ENCODE results near the gene IQSEC1.

The IQSEC1 gene

DNA sequence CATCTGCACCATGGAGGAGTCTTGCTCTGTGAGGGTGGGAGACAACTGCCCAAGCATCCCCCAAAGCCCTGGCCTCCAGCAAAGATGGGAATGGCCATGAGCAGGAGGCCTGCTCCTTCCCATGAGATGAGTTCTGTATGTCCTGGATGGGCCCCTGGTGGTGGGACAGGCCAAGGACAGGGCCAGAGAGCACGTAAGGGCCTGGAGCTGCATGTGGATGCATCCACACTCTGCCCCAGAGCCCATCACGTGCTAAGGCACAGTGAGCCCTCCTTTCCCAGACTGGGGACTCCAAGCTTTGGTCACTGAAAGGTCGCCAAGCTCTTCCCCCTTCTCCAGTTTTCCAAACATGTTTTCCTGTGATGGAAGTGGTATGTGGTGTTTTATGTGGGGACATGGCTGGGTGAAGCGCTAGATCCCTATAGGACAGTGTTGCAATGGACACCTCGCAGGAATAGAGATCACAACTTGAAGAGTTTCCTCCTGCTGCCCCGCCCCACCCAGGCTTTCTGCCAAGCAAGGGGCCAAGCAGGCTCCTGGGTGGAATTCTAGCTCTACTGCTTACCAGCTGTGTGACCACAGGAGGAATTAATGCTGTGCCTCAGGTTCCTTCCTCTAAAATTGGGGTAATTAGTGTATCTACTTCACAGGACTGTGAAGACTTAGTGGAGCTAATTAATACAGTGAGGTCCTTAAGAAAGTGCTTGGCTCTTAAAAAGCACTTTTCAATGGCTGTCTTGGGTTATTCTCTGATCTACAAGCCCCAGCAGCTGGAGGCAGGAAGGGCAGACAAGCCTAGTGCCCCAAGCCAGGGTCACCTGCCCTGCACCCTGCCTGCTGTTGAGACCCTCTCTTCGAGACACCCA lies 125.5 kb downstream of the IQSEC1 start:
- DNase-seq (ENCODE audit: low read depth, low spot score), result no peak

DNA sequence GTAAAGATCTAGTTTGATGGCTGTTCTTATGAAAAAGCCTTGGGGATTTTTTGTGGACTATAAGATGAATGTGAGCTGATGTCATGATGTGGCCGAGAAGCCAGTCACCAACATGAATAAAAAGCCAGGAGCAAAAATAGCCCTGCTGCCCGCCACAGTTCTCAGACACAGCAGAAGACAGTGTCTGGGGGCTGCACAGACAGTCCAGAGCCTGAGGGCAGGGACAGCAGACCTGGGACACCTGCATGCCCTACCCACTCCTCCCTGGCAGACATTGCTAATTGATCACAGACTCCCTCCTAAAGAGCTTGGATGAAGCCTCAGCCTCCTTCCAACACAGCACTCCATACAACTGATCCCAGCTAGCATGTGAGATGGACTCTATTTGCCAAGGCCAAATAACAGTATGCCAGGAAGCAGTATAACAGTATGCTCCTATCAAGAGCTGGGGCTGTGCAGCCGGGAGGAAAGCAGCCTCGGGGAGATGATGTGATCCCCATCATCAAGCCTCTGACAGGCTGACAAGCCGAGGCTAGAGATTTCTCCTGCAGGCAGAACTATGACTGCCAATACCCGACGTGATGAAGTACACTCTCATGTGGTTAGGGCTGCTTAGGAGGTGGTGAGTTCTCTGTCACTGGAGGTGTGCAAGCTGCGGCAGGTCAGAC lies 126.4 kb downstream of the IQSEC1 start:
- no peaks in the 10 kb centered on the region for H3K9me3 ChIP-seq (ENCODE audit: control insufficient read depth, insufficient read depth, low read length)
- H3K27ac ChIP-seq (ENCODE audit: low read length), result no peak overlapping the region
- H3K4me1 ChIP-seq (ENCODE audit: control insufficient read depth, insufficient read depth, low read length), result no peaks in the 10 kb centered on the region
- DNase-seq (ENCODE audit: low read depth, low spot score), result no peak
- H3K27me3 ChIP-seq (ENCODE audit: control insufficient read depth, insufficient read depth, low read length), result no peaks in the 10 kb centered on the region
- H3K36me3 ChIP-seq (ENCODE audit: control insufficient read depth, insufficient read depth, low read length), result 0 out of 2 replicates have a peak, but pooled peaks cover 2% of the 10 kb centered on the region
- no CpG with 5 or more reads among the region's 8 CpGs for WGBS (ENCODE audit: insufficient coverage, insufficient read length)
- no peak overlapping the region for H3K4me3 ChIP-seq (ENCODE audit: low read length)

More for the DNA sequence above, 125.5 kb downstream of the IQSEC1 start:
- H3K4me3 ChIP-seq (ENCODE audit: low read length), result no peak overlapping the region
- H3K27ac ChIP-seq (ENCODE audit: low read length), result no peak overlapping the region
- H3K9me3 ChIP-seq (ENCODE audit: control insufficient read depth, insufficient read depth, low read length), result no peaks in the 10 kb centered on the region
- WGBS (ENCODE audit: insufficient coverage, insufficient read length), result no CpG with 5 or more reads among the region's 7 CpGs
- H3K36me3 ChIP-seq (ENCODE audit: control insufficient read depth, insufficient read depth, low read length), result no peaks in the 10 kb centered on the region
- no peaks in the 10 kb centered on the region for H3K4me1 ChIP-seq (ENCODE audit: control insufficient read depth, insufficient read depth, low read length)
- H3K27me3 ChIP-seq (ENCODE audit: control insufficient read depth, insufficient read depth, low read length), result no peaks in the 10 kb centered on the region

DNA sequence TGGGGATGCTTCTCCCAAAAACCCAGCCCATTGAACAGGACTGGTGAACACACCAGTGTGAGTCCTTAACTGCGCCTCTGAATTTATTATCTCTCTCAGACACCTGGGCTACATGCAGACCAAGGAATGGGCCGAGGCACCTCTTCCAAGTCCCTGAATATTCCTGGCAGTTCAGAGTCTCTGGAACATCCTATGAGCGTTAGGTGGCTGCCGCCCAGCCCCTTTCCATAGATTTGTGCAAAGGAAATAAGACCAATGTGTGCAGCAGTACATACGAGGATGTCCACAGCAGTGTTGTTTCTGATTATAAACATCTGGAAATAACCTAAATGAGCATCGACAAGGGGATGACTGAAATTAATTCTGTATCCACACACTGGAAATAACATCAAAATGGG lies 127.0 kb downstream of the IQSEC1 start:
- H3K27ac ChIP-seq (ENCODE audit: low read length), result no peak overlapping the region
- WGBS (ENCODE audit: insufficient coverage, insufficient read length), result no CpG with 5 or more reads among the region's 6 CpGs
- H3K27me3 ChIP-seq (ENCODE audit: control insufficient read depth, insufficient read depth, low read length), result no peaks in the 10 kb centered on the region
- H3K9me3 ChIP-seq (ENCODE audit: control insufficient read depth, insufficient read depth, low read length), result no peaks in the 10 kb centered on the region
- no peaks in the 10 kb centered on the region for H3K4me1 ChIP-seq (ENCODE audit: control insufficient read depth, insufficient read depth, low read length)
- DNase-seq (ENCODE audit: low read depth, low spot score), result no peak
- no peak overlapping the region for H3K4me3 ChIP-seq (ENCODE audit: low read length)
- 0 out of 2 replicates have a peak, but pooled peaks cover 2% of the 10 kb centered on the region for H3K36me3 ChIP-seq (ENCODE audit: control insufficient read depth, insufficient read depth, low read length)

DNA sequence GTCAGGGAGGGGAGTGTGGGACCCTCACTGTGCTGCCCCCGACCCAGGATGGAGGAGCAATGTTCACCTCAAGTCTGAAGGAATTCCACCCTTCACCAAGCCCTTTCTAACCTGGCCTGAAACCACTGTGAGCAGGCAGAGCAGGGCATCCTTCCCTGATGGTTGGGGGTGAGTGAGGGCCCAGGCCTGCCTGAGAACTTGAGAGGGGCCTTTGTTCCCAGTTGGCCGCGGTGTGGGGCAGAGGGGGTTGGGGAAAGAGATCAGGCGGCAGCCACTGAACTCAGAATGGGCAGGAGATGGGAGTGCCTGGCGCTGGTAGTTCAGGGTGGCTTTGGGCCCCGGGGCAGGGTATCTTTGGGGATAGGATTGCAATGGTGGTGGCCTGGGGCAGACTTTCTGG lies 128.4 kb downstream of the IQSEC1 start:
- H3K4me1 ChIP-seq (ENCODE audit: control insufficient read depth, insufficient read depth, low read length), result no peaks in the 10 kb centered on the region
- 0 out of 2 replicates have a peak, but pooled peaks cover 2% of the 10 kb centered on the region for H3K36me3 ChIP-seq (ENCODE audit: control insufficient read depth, insufficient read depth, low read length)
- WGBS (ENCODE audit: insufficient coverage, insufficient read length), result no CpG with 5 or more reads among the region's 6 CpGs
- DNase-seq (ENCODE audit: low read depth, low spot score), result no peak
- no peak overlapping the region for H3K27ac ChIP-seq (ENCODE audit: low read length)
- no peaks in the 10 kb centered on the region for H3K9me3 ChIP-seq (ENCODE audit: control insufficient read depth, insufficient read depth, low read length)
- H3K4me3 ChIP-seq (ENCODE audit: low read length), result no peak overlapping the region
- no peaks in the 10 kb centered on the region for H3K27me3 ChIP-seq (ENCODE audit: control insufficient read depth, insufficient read depth, low read length)

DNA sequence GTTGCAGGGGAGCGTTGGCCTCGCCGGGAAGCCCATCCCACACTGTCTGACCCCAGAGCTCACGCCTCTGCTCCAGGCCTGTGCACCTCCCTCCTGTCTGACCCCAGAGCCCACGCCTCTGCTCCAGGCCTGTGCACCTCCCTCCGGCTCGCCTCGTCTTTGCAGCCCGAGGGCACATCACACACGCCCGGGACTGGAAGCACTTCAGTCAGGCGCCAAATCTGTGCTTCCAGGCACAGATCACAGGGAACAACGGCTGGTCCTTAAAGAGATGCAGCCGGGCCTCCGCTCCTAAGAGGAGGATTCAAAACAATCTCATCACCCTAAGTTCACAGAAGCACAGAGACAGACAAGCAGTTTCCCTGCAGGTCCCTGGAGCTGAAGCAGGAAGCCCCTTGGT lies 128.8 kb downstream of the IQSEC1 start:
- no peak overlapping the region for H3K27ac ChIP-seq (ENCODE audit: low read length)
- H3K36me3 ChIP-seq (ENCODE audit: control insufficient read depth, insufficient read depth, low read length), result 0 out of 2 replicates have a peak, but pooled peaks cover 2% of the 10 kb centered on the region
- WGBS (ENCODE audit: insufficient coverage, insufficient read length), result no CpG with 5 or more reads among the region's 15 CpGs
- no peak for DNase-seq (ENCODE audit: low read depth, low spot score)
- no peak overlapping the region for H3K4me3 ChIP-seq (ENCODE audit: low read length)
- no peaks in the 10 kb centered on the region for H3K27me3 ChIP-seq (ENCODE audit: control insufficient read depth, insufficient read depth, low read length)
- no peaks in the 10 kb centered on the region for H3K9me3 ChIP-seq (ENCODE audit: control insufficient read depth, insufficient read depth, low read length)
- no peaks in the 10 kb centered on the region for H3K4me1 ChIP-seq (ENCODE audit: control insufficient read depth, insufficient read depth, low read length)

DNA sequence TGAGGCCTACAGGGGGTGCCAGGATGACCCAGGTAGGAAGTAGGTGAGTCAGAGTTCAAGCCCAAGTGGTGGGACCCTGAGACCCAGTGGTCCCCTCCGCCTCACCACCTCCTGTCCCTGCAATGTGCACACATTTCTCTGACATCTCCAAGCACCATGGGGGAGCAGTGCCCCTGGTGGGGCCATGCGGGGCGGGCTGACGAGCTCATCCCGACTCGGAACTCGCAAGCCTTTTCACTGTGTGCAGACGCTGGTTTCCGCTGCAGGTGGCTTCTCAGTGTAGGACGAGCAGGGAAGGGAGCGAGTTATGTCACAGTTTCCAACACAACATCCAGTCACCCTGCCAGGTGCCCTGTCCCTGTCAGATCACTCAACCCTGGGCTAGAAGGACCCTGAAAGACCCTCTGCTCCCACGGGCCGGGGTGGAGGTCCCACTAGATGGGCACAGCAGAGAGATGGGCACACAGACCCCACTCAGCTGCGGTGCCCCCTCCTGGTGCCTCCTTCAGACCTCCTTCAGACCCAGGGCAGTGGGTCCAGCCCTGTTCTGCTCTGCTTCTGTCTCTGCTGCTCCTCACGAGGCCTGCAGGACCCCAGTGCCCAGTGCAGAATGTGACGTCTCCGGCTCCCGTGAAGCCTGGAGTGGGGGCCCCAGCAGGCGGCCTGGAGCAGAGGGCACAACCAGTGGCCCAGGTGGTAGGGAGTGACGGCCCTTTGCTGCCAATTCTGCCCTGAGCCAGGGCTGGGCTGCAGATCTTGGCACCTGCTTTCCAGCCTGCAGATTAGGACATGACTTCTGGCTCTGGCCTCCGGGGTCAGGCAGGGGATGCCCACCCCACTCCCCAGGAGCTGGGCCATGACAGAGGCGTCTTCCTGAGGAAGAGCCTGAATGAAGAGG lies 129.9 kb downstream of the IQSEC1 start:
- WGBS (ENCODE audit: insufficient coverage, insufficient read length), result no CpG with 5 or more reads among the region's 22 CpGs
- Histone ChIP-seq H3K27ac (ENCODE audit: low read length) (no peak overlapping the region), H3K36me3 (ENCODE audit: control insufficient read depth, insufficient read depth, low read length) (0 out of 2 replicates have a peak, but pooled peaks cover 2% of the 10 kb centered on the region)

DNA sequence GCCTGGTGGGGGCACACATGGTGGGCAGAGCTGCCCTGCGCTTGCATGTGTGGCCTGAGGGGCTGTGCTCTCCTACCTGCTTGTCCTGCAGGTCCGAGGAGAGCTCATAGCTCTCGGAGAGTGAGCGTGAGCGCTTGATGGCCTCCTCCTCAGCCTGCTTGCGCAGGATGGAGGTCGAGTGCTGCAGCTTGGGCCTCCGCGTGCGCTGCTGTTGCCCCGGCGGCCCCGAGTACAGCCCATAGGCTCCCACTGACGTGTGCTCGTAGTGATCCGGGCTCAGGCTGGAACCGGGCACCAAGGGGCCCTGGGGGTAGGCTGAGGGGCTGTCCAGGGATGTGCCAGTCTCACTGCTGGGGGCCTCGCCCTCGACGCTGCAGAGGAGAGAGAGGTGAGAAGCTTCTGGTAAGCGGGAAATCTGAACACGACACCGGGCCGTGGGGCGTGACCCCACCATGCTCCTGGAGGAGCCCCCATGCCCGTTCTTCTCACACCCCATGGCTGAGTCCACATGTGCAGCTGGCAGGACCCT lies 131.7 kb downstream of the IQSEC1 start:
- no CpG with 5 or more reads among the region's 26 CpGs for WGBS (ENCODE audit: insufficient coverage, insufficient read length)
- Histone ChIP-seq H3K9me3 (ENCODE audit: control insufficient read depth, insufficient read depth, low read length) (no peaks in the 10 kb centered on the region), H3K4me3 (ENCODE audit: low read length) (no peak overlapping the region), H3K27ac (ENCODE audit: low read length) (no peak overlapping the region), H3K36me3 (ENCODE audit: control insufficient read depth, insufficient read depth, low read length) (peaks cover 5% of the 10 kb centered on the region; the same call in 1 of the 2 replicates), H3K27me3 (ENCODE audit: control insufficient read depth, insufficient read depth, low read length) (no peaks in the 10 kb centered on the region), H3K4me1 (ENCODE audit: control insufficient read depth, insufficient read depth, low read length) (no peaks in the 10 kb centered on the region)
- no peak for DNase-seq (ENCODE audit: low read depth, low spot score)

More for the DNA sequence above, 129.9 kb downstream of the IQSEC1 start:
- Histone ChIP-seq H3K4me1 (ENCODE audit: control insufficient read depth, insufficient read depth, low read length) (no peaks in the 10 kb centered on the region), H3K27me3 (ENCODE audit: control insufficient read depth, insufficient read depth, low read length) (no peaks in the 10 kb centered on the region), H3K4me3 (ENCODE audit: low read length) (no peak overlapping the region), H3K9me3 (ENCODE audit: control insufficient read depth, insufficient read depth, low read length) (no peaks in the 10 kb centered on the region)
- no peak for DNase-seq (ENCODE audit: low read depth, low spot score)

DNA sequence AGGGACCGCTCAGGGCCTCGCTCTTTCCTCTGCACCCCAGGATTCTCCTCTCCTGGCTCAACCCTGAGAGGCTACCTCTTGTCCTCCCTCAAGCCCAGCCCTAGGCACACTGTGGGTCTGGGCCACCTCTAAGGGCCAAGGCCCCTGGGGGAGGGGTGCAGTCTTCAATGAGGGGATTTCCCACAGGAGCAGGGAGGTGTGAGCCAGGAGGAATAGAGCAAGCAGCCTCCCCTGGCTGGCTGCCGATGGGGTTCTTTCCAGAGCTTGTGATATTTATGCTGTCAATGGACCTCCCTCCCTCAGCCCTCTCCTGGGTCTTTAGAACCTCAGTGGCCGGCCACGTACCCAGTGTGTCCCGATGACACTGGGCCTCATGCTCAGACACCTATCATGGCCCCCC lies 132.4 kb downstream of the IQSEC1 start:
- WGBS (ENCODE audit: insufficient coverage, insufficient read length), result no CpG with 5 or more reads among the region's 6 CpGs
- no peak for DNase-seq (ENCODE audit: low read depth, low spot score)

DNA sequence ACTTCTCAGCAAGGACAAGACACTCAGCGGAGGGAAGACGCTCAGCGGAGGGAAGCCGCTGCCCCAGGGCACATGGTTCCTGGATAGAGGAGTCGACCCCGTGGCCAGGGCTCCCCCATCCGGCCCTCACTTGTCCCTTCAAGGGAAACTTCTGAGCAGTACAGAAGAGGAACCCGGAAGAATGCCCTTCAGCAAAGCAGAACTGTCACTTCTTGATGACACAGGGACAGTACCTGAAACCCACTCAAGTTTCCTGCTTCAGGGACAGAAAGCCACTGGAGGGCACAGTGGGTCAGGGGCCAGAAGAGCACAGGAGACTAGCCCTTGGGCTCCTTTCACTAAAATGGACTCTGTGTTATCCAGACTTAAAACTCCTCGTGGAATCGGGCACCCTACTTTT lies 134.1 kb downstream of the IQSEC1 start:
- no peak overlapping the region for H3K27ac ChIP-seq (ENCODE audit: low read length)
- no peak for DNase-seq (ENCODE audit: low read depth, low spot score)
- H3K9me3 ChIP-seq (ENCODE audit: control insufficient read depth, insufficient read depth, low read length), result no peaks in the 10 kb centered on the region
- no peaks in the 10 kb centered on the region for H3K27me3 ChIP-seq (ENCODE audit: control insufficient read depth, insufficient read depth, low read length)
- H3K36me3 ChIP-seq (ENCODE audit: control insufficient read depth, insufficient read depth, low read length), result peaks cover 13% of the 10 kb centered on the region
- WGBS (ENCODE audit: insufficient coverage, insufficient read length), result no CpG with 5 or more reads among the region's 10 CpGs
- no peak overlapping the region for H3K4me3 ChIP-seq (ENCODE audit: low read length)
- no peaks in the 10 kb centered on the region for H3K4me1 ChIP-seq (ENCODE audit: control insufficient read depth, insufficient read depth, low read length)

More for the DNA sequence above, 132.4 kb downstream of the IQSEC1 start:
- H3K36me3 ChIP-seq (ENCODE audit: control insufficient read depth, insufficient read depth, low read length), result peaks cover 11% of the 10 kb centered on the region
- no peak overlapping the region for H3K4me3 ChIP-seq (ENCODE audit: low read length)
- H3K9me3 ChIP-seq (ENCODE audit: control insufficient read depth, insufficient read depth, low read length), result no peaks in the 10 kb centered on the region
- no peak overlapping the region for H3K27ac ChIP-seq (ENCODE audit: low read length)
- H3K27me3 ChIP-seq (ENCODE audit: control insufficient read depth, insufficient read depth, low read length), result no peaks in the 10 kb centered on the region
- no peaks in the 10 kb centered on the region for H3K4me1 ChIP-seq (ENCODE audit: control insufficient read depth, insufficient read depth, low read length)

DNA sequence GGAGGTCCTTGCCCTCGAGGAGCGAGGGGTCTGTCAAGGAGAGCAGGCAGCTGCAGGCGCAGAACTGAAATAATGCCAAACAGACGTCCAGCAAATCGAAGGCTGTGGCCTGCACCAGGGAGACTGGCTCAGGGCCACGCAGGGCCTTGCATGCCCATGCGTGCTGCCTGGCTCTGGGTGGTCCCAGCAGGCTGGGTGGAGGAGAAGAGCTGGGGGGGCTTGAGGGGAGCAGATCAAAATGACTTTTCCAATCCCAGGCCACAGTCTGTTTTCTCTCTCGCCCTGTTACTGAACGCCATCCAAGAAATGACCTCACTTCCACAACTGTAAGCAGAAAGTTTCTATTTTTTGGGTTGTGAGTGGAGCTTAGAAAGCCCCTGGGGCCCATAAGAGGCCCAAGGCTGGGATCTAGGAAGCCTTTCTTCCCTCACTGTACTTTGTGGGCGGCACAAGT lies 134.9 kb downstream of the IQSEC1 start:
- H3K9me3 ChIP-seq (ENCODE audit: control insufficient read depth, insufficient read depth, low read length), result no peaks in the 10 kb centered on the region
- no CpG with 5 or more reads among the region's 10 CpGs for WGBS (ENCODE audit: insufficient coverage, insufficient read length)
- H3K36me3 ChIP-seq (ENCODE audit: control insufficient read depth, insufficient read depth, low read length), result peaks cover 13% of the 10 kb centered on the region

More for the DNA sequence above, 134.9 kb downstream of the IQSEC1 start:
- no peaks in the 10 kb centered on the region for H3K27me3 ChIP-seq (ENCODE audit: control insufficient read depth, insufficient read depth, low read length)
- H3K27ac ChIP-seq (ENCODE audit: low read length), result no peak overlapping the region
- no peak overlapping the region for H3K4me3 ChIP-seq (ENCODE audit: low read length)
- no peaks in the 10 kb centered on the region for H3K4me1 ChIP-seq (ENCODE audit: control insufficient read depth, insufficient read depth, low read length)
- DNase-seq (ENCODE audit: low read depth, low spot score), result no peak

All from iPS DF 6.9 (cell line).